B cell (primary cell): ENCODE measurements around the gene SLC7A6OS. TPM values are rescaled to one million over a fixed set of nuclear protein-coding genes. Genes with fewer than 3 reads are reported as not detected.

Source experiments
- ATAC-seq: fragments of 200-7000 bp; cut with Tn5 transposase; one replicate; pipeline ENCODE4 v1.10.0; 2021; ENCODE audit warnings: low read depth, mild to moderate bottlenecking, moderate number of reproducible peaks, moderate library complexity
- CTCF ChIA-PET: fragments of 350-600 bp; sonication (Branson Sonifier 250); formaldehyde crosslinking; loops from one replicate; lab custom pipeline; 2021; ENCODE audit warnings: antibody characterized with exemption, inconsistent platforms; lab: Charles Lee
- POLR2A ChIA-PET: fragments of 350-600 bp; sonication (Branson Sonifier 250); formaldehyde crosslinking; loops from one replicate; lab custom pipeline; 2021; ENCODE audit warnings: antibody characterized with exemption; lab: Charles Lee
- DNase-seq: peaks from one replicate; pipeline ENCODE4 v3.0.0; 2013
- H2AFZ ChIP-seq: 2 replicates; pipeline ENCODE4 v1.6.1; 2012; ENCODE audit warnings: mild to moderate bottlenecking, low read depth, low read length; ENCODE audit not compliant: insufficient read depth, poor library complexity, severe bottlenecking
- H3K27ac ChIP-seq, 2 donors: 1 replicate in 1 of 2; 2 replicates in 1 of 2; pipeline ENCODE4 v1.5.1; 2012 to 2013; ENCODE audit warnings: low read length in 2 of 2, mild to moderate bottlenecking in 2 of 2, moderate library complexity in 1 of 2
- H3K27me3 ChIP-seq, 4 experiments: fragments of 200-600 bp in 1 of 4; sonication (generic) in 1 of 4; replicated peaks in 1 of 4; 1 replicate in 2 of 4; 2 replicates in 2 of 4; pipeline versions ENCODE4 v1.6.1 to v1.7.0; 2013 to 2016; ENCODE audit warnings: low read length in 3 of 4, mild to moderate bottlenecking in 2 of 4, mixed read lengths in 1 of 4, moderate library complexity in 1 of 4; ENCODE audit not compliant: insufficient read depth in 4 of 4, control insufficient read depth in 3 of 4; ENCODE audit errors: control extremely low read depth in 1 of 4
- H3K36me3 ChIP-seq, 2 experiments: replicated peaks in 1 of 2; 1 replicate in 1 of 2; 2 replicates in 1 of 2; pipeline versions ENCODE4 v1.6.1 to v1.7.1; 2013; ENCODE audit warnings: low read length in 1 of 2; ENCODE audit not compliant: insufficient read depth in 2 of 2, control insufficient read depth in 1 of 2; ENCODE audit errors: control extremely low read depth in 1 of 2, extremely low read depth in 1 of 2
- H3K4me1 ChIP-seq, 2 donors: fragments of 200-600 bp in 1 of 2; sonication (generic) in 1 of 2; 1 replicate in 1 of 2; 2 replicates in 1 of 2; pipeline versions ENCODE4 v1.5.1 to v1.6.1; 2013 to 2017; ENCODE audit warnings: low read length in 2 of 2; ENCODE audit not compliant: control insufficient read depth in 2 of 2, insufficient read depth in 2 of 2
- H3K4me2 ChIP-seq: replicated peaks from 2 replicates; pipeline ENCODE3; 2012; ENCODE audit warnings: mild to moderate bottlenecking, low read depth, low read length; ENCODE audit not compliant: poor library complexity, severe bottlenecking
- H3K4me3 ChIP-seq, 5 experiments: fragments of 200-600 bp in 1 of 5; sonication (generic) in 1 of 5; 1 replicate in 3 of 5; 2 replicates in 2 of 5; pipeline versions ENCODE4 v1.5.1 to v1.7.0; 2011 to 2016; ENCODE audit warnings: low read length in 4 of 5, mild to moderate bottlenecking in 4 of 5, low read depth in 2 of 5, control low read depth in 1 of 5, moderate library complexity in 1 of 5; ENCODE audit not compliant: insufficient read depth in 1 of 5; ENCODE audit errors: control extremely low read depth in 1 of 5, extremely low read depth in 1 of 5
- H3K79me2 ChIP-seq: fragments of 200-600 bp; sonication (generic); one replicate; pipeline ENCODE4 v1.6.0; 2016; ENCODE audit warnings: low read length; ENCODE audit not compliant: control insufficient read depth, insufficient read depth
- H3K9ac ChIP-seq: fragments of 200-600 bp; sonication (generic); 2 replicates; pipeline ENCODE4 v1.6.1; 2017; ENCODE audit warnings: mild to moderate bottlenecking, low read length, moderate library complexity
- H3K9me3 ChIP-seq, 3 donors: one replicate each; pipeline versions ENCODE4 v1.6.1 to v1.7.1; 2013; ENCODE audit warnings: low read length in 2 of 3; ENCODE audit not compliant: control insufficient read depth in 2 of 3, insufficient read depth in 1 of 3; ENCODE audit errors: control extremely low read depth in 1 of 3
- H4K20me1 ChIP-seq: 2 replicates; pipeline ENCODE4 v1.6.0; 2012; ENCODE audit warnings: mild to moderate bottlenecking, low read length; ENCODE audit not compliant: insufficient read depth, control insufficient read depth, poor library complexity, severe bottlenecking
- H3K27ac Mint-ChIP-seq: one replicate; pipeline ENCODE4 v1.8.0; 2021; ENCODE audit warnings: mixed read lengths
- H3K27me3 Mint-ChIP-seq: one replicate; pipeline ENCODE4 v1.8.0; 2021; ENCODE audit warnings: mixed read lengths
- H3K4me1 Mint-ChIP-seq: one replicate; pipeline ENCODE4 v1.8.0; 2021; ENCODE audit warnings: mixed read lengths
- H3K4me3 Mint-ChIP-seq: one replicate; pipeline ENCODE4 v1.8.0; 2021; ENCODE audit warnings: mixed read lengths
- H3K9me3 Mint-ChIP-seq: one replicate; pipeline ENCODE4 v1.8.0; 2022; ENCODE audit warnings: mixed read lengths; ENCODE audit not compliant: insufficient read depth
- CTCF ChIP-seq: fragments of 200-600 bp; IDR thresholded peaks from one replicate; pipeline ENCODE4 v1.8.0; 2022; ENCODE audit warnings: antibody characterized with exemption, mild to moderate bottlenecking
- EZH2 ChIP-seq: IDR thresholded peaks from 2 replicates; pipeline ENCODE4 v1.6.1; 2012; ENCODE audit warnings: borderline replicate concordance, low read depth, mild to moderate bottlenecking, moderate library complexity, low read length; ENCODE audit not compliant: insufficient read depth, poor library complexity, severe bottlenecking
- WGBS: methylation state at CpG from one replicate; pipeline ENCODE4 v1.1.5; 2013; ENCODE audit warnings: missing lambda C conversion rate; ENCODE audit not compliant: insufficient coverage; 5-methylcytosine and 5-hydroxymethylcytosine counted together
- intact Hi-C: fragments of 100-400 bp; cut with micrococcal nuclease; formaldehyde crosslinking; loops from one replicate; pipeline ENCODE4 v1.10.0; 2022
- polyA plus RNA-seq: library from polyadenylated mRNA; depleted of rRNA; stranded (reverse); fragments of >200 nt; gene quantifications from 2 replicates; pipeline ENCODE4 v1.2.3, GENCODE V29; 2012
- total RNA-seq, 2 donors: library from RNA; stranded (reverse); fragments of 120-200 nt in 1 of 2; gene quantifications; 1 replicate in 1 of 2; 2 replicates in 1 of 2; pipeline versions ENCODE4 v1.2.3 to v1.2.4, GENCODE V29; 2013 to 2022

The SLC7A6OS gene
- total and polyA plus RNA-seq, 2 donors (not counting 1 experiment from before 2014, with no cell fraction given), result 9.9 to 54.1 TPM

GRCh38 chr16:68351991-68352431 lies 41.3 kb upstream of the SLC7A6OS start:
- Histone ChIP-seq H2AFZ (no peak overlapping the region), H3K27ac (no peak overlapping the region), H3K9me3 (peaks cover 0 to 3% (median 0%) of the 10 kb centered on the region in 3 donors), H3K79me2 (no peaks in the 10 kb centered on the region), H3K4me1 (peaks cover 15 to 17% of the 10 kb centered on the region in 2 donors), H3K27me3 (no peaks in the 10 kb centered on the region), H3K36me3 (peaks cover 11 to 79% of the 10 kb centered on the region in 2 experiments), H3K4me2 (no peak overlapping the region), H3K9ac (no peak overlapping the region), H4K20me1 (peaks cover 8% of the 10 kb centered on the region), H3K4me3 (no peak overlapping the region)
- H3K4me3 Mint-ChIP-seq, result no peak overlapping the region
- intact Hi-C loops, result no loop called here
- 98% methylated on average over 10 of the region's 11 CpGs for WGBS
- no peaks in the 10 kb centered on the region for H3K9me3 Mint-ChIP-seq
- TF ChIP-seq CTCF (no peak), EZH2 (no peak)
- no peaks in the 10 kb centered on the region for H3K27me3 Mint-ChIP-seq
- no peak for ATAC-seq
- DNase-seq, result no peak
- POLR2A ChIA-PET, result no interaction called here
- H3K27ac Mint-ChIP-seq, result no peak overlapping the region
- peaks cover 18% of the 10 kb centered on the region for H3K4me1 Mint-ChIP-seq
- CTCF ChIA-PET, result no interaction called here

GRCh38 chr16:68351463-68351862 lies 40.7 kb upstream of the SLC7A6OS start:
- H2AFZ ChIP-seq, result no peak overlapping the region
- H3K9me3 ChIP-seq, result no peaks in the 10 kb centered on the region
- Mint-ChIP-seq H3K4me3 (no peak overlapping the region), H3K4me1 (peaks cover 12% of the 10 kb centered on the region), H3K9me3 (no peaks in the 10 kb centered on the region), H3K27me3 (no peaks in the 10 kb centered on the region), H3K27ac (no peak overlapping the region)
- H3K4me3 ChIP-seq, result no peak overlapping the region
- ChIA-PET CTCF (no interaction called here), POLR2A (no interaction called here)
- H3K27me3 ChIP-seq, result no peaks in the 10 kb centered on the region
- intact Hi-C loops, result no loop called here
- no peak overlapping the region for H3K27ac ChIP-seq
- over 99% methylated on average over 11 of the region's 11 CpGs for WGBS
- DNase-seq (no peak), ATAC-seq (no peak)
- no peaks in the 10 kb centered on the region for H3K79me2 ChIP-seq
- H3K4me2 ChIP-seq, result no peak overlapping the region
- H3K4me1 ChIP-seq, result peaks cover 10 to 11% of the 10 kb centered on the region in 2 donors
- TF ChIP-seq CTCF (no peak), EZH2 (no peak)
- H4K20me1 ChIP-seq, result peaks cover 8% of the 10 kb centered on the region
- peaks cover 11 to 83% of the 10 kb centered on the region in 2 experiments for H3K36me3 ChIP-seq
- H3K9ac ChIP-seq, result no peak overlapping the region
